Measurements from ENCODE around the gene MRPS22.

The MRPS22 gene

GRCh38 chr3:139319428-139320402 is 24.1 kb upstream of the MRPS22 start:
- peak overlapping the region; percentile 32; the same call in 1 of the 2 replicates for H3K27ac ChIP-seq
- TF ChIP-seq CTCF (conservative IDR thresholded peaks at IDR 0.05), result no peak

GRCh38 chr3:139320551-139321309 is 23.1 kb upstream of the MRPS22 start:
- H3K27ac ChIP-seq, result peak overlapping the region; percentile 32
- TF ChIP-seq CTCF (conservative IDR thresholded peaks at IDR 0.05), result no peak

- TF ChIP-seq CTCF (conservative IDR thresholded peaks at IDR 0.05), result no peak
- no peak overlapping the region for H3K27ac ChIP-seq
These were observed 21.5 kb upstream of the MRPS22 start for GRCh38 chr3:139322346-139322745.

GRCh38 chr3:139323146-139323545 is 20.7 kb upstream of the MRPS22 start:
- H3K27ac ChIP-seq, result no peak overlapping the region
- no peak for TF ChIP-seq CTCF (conservative IDR thresholded peaks at IDR 0.05)

GRCh38 chr3:139324456-139324855 is 19.4 kb upstream of the MRPS22 start:
- no peak for TF ChIP-seq CTCF (conservative IDR thresholded peaks at IDR 0.05)
- no peak overlapping the region for H3K27ac ChIP-seq

- TF ChIP-seq CTCF (conservative IDR thresholded peaks at IDR 0.05), result no peak
- H3K27ac ChIP-seq, result no peak overlapping the region
These were observed 18.3 kb upstream of the MRPS22 start for GRCh38 chr3:139325551-139325950.

GRCh38 chr3:139326131-139326530 is 17.7 kb upstream of the MRPS22 start:
- no peak for TF ChIP-seq CTCF (conservative IDR thresholded peaks at IDR 0.05)
- no peak overlapping the region for H3K27ac ChIP-seq

Data from VCaP (cell line).